GM13976 (cell line): Measurements from ENCODE around the gene SDHAF2.

Experiments used
- DNase-seq: peaks from one replicate; pipeline ENCODE4 v3.0.0; 2012; ENCODE audit warnings: low spot score
- CTCF ChIP-seq: IDR thresholded peaks from 2 replicates; pipeline ENCODE4 v1.5.1; 2012; ENCODE audit warnings: borderline replicate concordance, mild to moderate bottlenecking; ENCODE audit not compliant: insufficient read depth; ENCODE audit errors: extremely low read depth, missing control alignments, control extremely low read depth
- in situ Hi-C: fragments of 300-500 bp; cut with MboI; formaldehyde crosslinking; loops from one replicate; pipeline ENCODE4 v1.12.0; 2022; ENCODE audit warnings: low sequenced_read_pairs, mixed read lengths, inconsistent platforms; ENCODE audit not compliant: unreplicated experiment

SDHAF2 gene

GRCh38 chr11:61439615-61440014 lies 9.7 kb downstream of the SDHAF2 start:
- in situ Hi-C loops, result no loop called here
- no peak for TF ChIP-seq CTCF
- no peak for DNase-seq

- no peak for DNase-seq
- TF ChIP-seq CTCF, result no peak
- in situ Hi-C loops, result no loop called here
Observed at GRCh38 chr11:61442616-61443015, 12.7 kb downstream of the SDHAF2 start.

- in situ Hi-C loops, result no loop called here
- no peak for TF ChIP-seq CTCF
- no peak for DNase-seq
Observed at GRCh38 chr11:61445516-61445915, 15.6 kb downstream of the SDHAF2 start.

GRCh38 chr11:61446211-61446651 lies 16.3 kb downstream of the SDHAF2 start:
- in situ Hi-C loops, result no loop called here
- DNase-seq, result peak; percentile 80

GRCh38 chr11:61447601-61448551 lies 18.0 kb downstream of the SDHAF2 start:
- in situ Hi-C loops, result no loop called here
- no peak for DNase-seq
- TF ChIP-seq CTCF, result no peak

More at GRCh38 chr11:61446211-61446651, 16.3 kb downstream of the SDHAF2 start:
- TF ChIP-seq CTCF, result peak; percentile 66

GRCh38 chr11:61448552-61448927 lies 18.6 kb downstream of the SDHAF2 start:
- DNase-seq, result no peak
- TF ChIP-seq CTCF, result no peak
- in situ Hi-C loops, result no loop called here
